Mucosa of stomach (tissue), 1 donor: ENCODE data around the gene HOXD13.
A peak's percentile ranks its signal among the peaks of the same experiment; 100 is the strongest.

Experiments
- H3K27me3 ChIP-seq: one replicate; pipeline ENCODE4 v1.7.0; 2013; ENCODE audit warnings: mild to moderate bottlenecking, low read length; ENCODE audit not compliant: control insufficient read depth, insufficient read depth
- H3K36me3 ChIP-seq: one replicate; pipeline ENCODE4 v1.7.0; 2013; ENCODE audit warnings: low read length; ENCODE audit not compliant: control insufficient read depth, insufficient read depth
- H3K4me1 ChIP-seq: one replicate; pipeline ENCODE4 v1.7.0; 2013; ENCODE audit warnings: mild to moderate bottlenecking, low read length; ENCODE audit not compliant: control insufficient read depth, insufficient read depth
- H3K4me3 ChIP-seq: one replicate; pipeline ENCODE4 v1.7.0; 2013; ENCODE audit warnings: low read length
- H3K9ac ChIP-seq: one replicate; pipeline ENCODE4 v1.7.0; 2013; ENCODE audit warnings: mild to moderate bottlenecking, low read length, moderate library complexity
- H3K9me3 ChIP-seq: one replicate; pipeline ENCODE4 v1.7.0; 2013; ENCODE audit warnings: mild to moderate bottlenecking, low read length, moderate library complexity; ENCODE audit not compliant: control insufficient read depth
- donor health status: Pancreatic carcinoma.

HOXD13 gene

GRCh38 chr2:176091329-176092258 lies 927 bp upstream of the HOXD13 start:
- Histone ChIP-seq H3K36me3 (no peaks in the 10 kb centered on the region), H3K4me1 (peaks cover 16% of the 10 kb centered on the region), H3K9me3 (no peaks in the 10 kb centered on the region), H3K9ac (no peak overlapping the region), H3K4me3 (no peak overlapping the region), H3K27me3 (peaks cover 97% of the 10 kb centered on the region)

DNA sequence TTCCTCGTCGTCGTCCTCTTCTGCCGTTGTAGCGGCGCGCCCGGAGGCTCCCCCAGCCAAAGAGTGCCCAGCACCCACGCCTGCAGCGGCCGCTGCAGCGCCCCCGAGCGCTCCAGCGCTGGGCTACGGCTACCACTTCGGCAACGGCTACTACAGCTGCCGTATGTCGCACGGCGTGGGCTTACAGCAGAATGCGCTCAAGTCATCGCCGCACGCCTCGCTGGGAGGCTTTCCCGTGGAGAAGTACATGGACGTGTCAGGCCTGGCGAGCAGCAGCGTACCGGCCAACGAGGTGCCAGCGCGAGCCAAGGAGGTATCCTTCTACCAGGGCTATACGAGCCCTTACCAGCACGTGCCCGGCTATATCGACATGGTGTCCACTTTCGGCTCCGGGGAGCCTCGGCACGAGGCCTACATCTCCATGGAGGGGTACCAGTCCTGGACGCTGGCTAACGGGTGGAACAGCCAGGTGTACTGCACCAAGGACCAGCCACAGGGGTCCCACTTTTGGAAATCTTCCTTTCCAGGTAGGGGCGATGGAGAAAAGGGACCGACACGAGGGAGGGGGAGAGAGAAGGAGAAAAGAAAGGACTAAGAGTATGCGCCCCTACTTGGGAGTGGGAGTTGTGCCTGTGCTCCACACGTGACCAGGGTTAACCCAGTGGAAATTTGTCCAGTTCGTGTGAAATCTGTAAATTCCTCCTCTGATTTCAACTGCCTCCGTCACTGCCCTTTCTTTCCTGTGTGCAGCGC lies 800 bp downstream of the HOXD13 start:
- H3K4me3 ChIP-seq = no peak overlapping the region
- H3K36me3 ChIP-seq = no peaks in the 10 kb centered on the region
- no peaks in the 10 kb centered on the region for H3K9me3 ChIP-seq
- no peak overlapping the region for H3K9ac ChIP-seq
- H3K4me1 ChIP-seq = peaks cover 21% of the 10 kb centered on the region
- peaks cover 97% of the 10 kb centered on the region for H3K27me3 ChIP-seq

GRCh38 chr2:176093898-176094249 lies 1.4 kb downstream of the HOXD13 start:
- Histone ChIP-seq H3K4me3 (no peak overlapping the region), H3K9me3 (no peaks in the 10 kb centered on the region), H3K27me3 (peaks cover 97% of the 10 kb centered on the region), H3K4me1 (peaks cover 17% of the 10 kb centered on the region), H3K9ac (no peak overlapping the region), H3K36me3 (no peaks in the 10 kb centered on the region)

GRCh38 chr2:176094349-176094748 lies 1.8 kb downstream of the HOXD13 start:
- Histone ChIP-seq H3K9ac (no peak overlapping the region), H3K36me3 (no peaks in the 10 kb centered on the region), H3K4me3 (no peak overlapping the region), H3K9me3 (no peaks in the 10 kb centered on the region), H3K4me1 (peaks cover 17% of the 10 kb centered on the region), H3K27me3 (peaks cover 97% of the 10 kb centered on the region)

DNA sequence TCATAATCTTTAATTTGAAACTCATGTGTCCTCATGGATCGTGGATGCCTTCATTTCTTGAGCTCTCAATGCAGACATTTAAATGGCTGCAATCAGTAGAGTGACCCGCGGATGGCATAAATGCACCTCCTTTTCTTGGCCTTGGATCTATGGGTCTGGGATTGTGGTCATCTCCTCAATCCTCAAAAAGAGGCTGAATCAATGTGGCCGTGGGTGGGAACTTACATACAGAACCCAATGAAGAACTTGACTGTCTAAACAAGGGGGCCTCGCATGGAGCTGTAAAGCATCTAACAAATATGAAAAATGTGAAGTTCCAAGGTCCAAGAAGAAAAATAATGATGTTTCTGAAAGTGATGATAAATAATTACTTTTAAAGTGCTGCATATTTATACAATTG lies 2.9 kb downstream of the HOXD13 start:
- no peak overlapping the region for H3K4me3 ChIP-seq
- H3K4me1 ChIP-seq = peaks cover 17% of the 10 kb centered on the region
- peaks cover 97% of the 10 kb centered on the region for H3K27me3 ChIP-seq

GRCh38 chr2:176096243-176096985 lies 3.9 kb downstream of the HOXD13 start:
- H3K27me3 ChIP-seq = peaks cover 97% of the 10 kb centered on the region
- no peaks in the 10 kb centered on the region for H3K36me3 ChIP-seq
- H3K9ac ChIP-seq = no peak overlapping the region
- H3K9me3 ChIP-seq = no peaks in the 10 kb centered on the region
- H3K4me1 ChIP-seq = peaks cover 17% of the 10 kb centered on the region
- H3K4me3 ChIP-seq = peak overlapping the region; percentile 1

More for the DNA sequence above, 2.9 kb downstream of the HOXD13 start:
- H3K36me3 ChIP-seq = no peaks in the 10 kb centered on the region
- no peak overlapping the region for H3K9ac ChIP-seq
- H3K9me3 ChIP-seq = no peaks in the 10 kb centered on the region

GRCh38 chr2:176096986-176097819 lies 4.7 kb downstream of the HOXD13 start:
- Histone ChIP-seq H3K4me1 (peaks cover 17% of the 10 kb centered on the region), H3K9ac (no peak overlapping the region), H3K27me3 (peaks cover 97% of the 10 kb centered on the region), H3K36me3 (no peaks in the 10 kb centered on the region), H3K9me3 (no peaks in the 10 kb centered on the region), H3K4me3 (peak overlapping the region; percentile 1)

DNA sequence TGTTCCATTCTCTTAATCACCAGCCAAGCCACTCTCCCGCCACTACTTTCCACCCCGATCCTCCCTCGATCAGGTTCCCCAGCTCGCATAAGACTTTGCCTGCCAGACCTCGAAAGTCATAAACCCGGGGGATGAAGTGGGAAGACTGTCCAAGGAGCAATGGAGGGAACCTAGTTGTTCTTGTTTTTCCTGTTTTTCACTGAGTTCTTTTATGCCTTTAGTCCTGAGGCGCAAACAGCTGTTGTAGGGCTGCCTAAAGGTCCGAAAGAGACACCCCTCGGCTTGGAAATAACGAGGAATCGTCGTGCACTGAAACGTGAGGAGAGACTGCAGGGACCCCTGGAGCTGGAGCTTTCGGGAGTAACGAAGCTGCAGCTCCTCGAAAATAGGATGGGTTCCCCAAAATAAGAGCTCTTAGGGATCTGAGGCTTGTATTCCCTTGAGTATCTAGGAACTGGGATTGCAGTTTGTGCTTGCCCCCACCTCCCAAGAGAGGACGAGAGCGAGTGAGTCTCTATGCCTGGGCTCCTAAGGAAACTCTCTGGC lies 5.4 kb downstream of the HOXD13 start:
- peaks cover 17% of the 10 kb centered on the region for H3K4me1 ChIP-seq
- H3K36me3 ChIP-seq = no peaks in the 10 kb centered on the region
- H3K27me3 ChIP-seq = peaks cover 99% of the 10 kb centered on the region
- no peak overlapping the region for H3K4me3 ChIP-seq
- no peak overlapping the region for H3K9ac ChIP-seq
- no peaks in the 10 kb centered on the region for H3K9me3 ChIP-seq

DNA sequence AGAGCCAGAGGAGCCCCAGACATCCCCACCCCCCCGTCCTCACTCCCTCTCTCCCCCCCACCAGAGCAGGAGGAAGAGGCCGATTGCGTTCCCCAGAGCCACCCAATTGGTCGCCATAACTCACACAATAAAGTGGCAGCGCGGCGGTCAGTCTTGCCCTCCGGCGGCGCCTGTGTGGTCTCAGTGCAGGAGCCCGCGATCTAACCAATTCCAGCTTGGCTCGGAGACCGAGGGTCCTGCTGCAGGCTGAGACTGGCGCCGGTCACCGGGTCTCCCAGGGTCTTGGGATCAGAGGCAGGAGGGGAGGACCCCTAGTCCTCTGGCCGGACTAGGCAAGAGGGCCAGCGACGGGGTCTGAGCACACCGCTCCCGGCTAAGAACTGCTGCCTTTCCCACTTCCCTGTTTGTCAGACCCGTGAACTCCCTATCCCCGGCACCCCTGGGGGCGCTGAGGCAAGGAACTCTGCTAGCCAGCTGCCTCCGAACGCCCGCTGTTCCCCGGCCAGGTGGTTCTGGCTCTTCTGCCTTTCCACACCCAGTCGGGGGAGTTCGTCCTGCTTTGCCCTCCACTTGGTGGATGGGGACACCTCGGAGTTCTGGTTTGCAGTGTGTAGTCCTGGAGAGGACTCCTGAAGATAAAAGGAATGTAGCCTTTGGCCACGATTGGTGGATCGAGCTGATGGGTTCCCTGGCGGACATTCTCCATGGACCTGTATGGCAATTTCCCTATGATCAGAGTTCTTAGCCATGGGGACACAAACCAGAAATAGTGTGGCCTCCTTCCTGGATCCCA lies 6.0 kb downstream of the HOXD13 start:
- H3K9ac ChIP-seq = no peak overlapping the region
- peaks cover 11% of the 10 kb centered on the region for H3K4me1 ChIP-seq
- no peaks in the 10 kb centered on the region for H3K9me3 ChIP-seq
- no peaks in the 10 kb centered on the region for H3K36me3 ChIP-seq
- no peak overlapping the region for H3K4me3 ChIP-seq
- H3K27me3 ChIP-seq = peaks cover 98% of the 10 kb centered on the region

DNA sequence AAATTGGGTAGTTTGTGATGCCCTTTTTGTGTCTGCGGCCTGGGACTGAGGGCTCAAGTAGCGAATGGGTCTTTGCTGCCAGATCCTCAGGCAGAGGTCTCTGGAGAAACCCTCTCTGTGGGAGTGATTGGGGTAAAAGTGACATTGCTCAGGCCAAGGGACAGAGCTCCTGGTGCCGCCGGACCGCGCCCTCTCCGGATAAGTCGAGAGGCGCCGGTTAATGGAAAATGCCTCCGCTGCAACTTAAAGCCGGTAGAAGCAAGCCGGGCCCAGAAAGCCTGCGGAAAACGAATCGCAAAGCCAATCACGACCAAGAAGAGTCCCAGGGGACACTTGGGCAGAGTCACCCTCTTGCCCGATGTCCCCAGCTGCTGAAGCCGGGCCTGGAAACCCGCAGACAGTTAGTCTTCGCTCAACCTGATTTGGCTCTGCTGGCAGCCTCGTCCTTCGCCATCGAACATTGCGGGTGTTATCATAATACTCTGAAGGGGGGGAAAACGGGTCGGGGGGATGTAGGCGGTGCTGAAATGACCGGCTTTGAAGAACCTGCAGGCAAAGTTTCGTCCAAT lies 6.7 kb downstream of the HOXD13 start:
- Histone ChIP-seq H3K27me3 (peaks cover 98% of the 10 kb centered on the region), H3K36me3 (no peaks in the 10 kb centered on the region), H3K9ac (no peak overlapping the region), H3K9me3 (no peaks in the 10 kb centered on the region), H3K4me1 (peaks cover 10% of the 10 kb centered on the region), H3K4me3 (no peak overlapping the region)
